DMS 273 (cell line): Measurements from ENCODE around the gene ERC2.

Experiments used
- DNase-seq: peaks from one replicate; lab custom pipeline; 2025; ENCODE audit not compliant: unreplicated experiment; lab: John Stamatoyannopoulos, UW

ERC2 gene

GRCh38 chr3:55805169-55805568 is 663.1 kb downstream of the ERC2 start:
- no peak for DNase-seq

GRCh38 chr3:55804170-55805095 is 663.8 kb downstream of the ERC2 start:
- DNase-seq: no peak

GRCh38 chr3:55802816-55803215 is 665.5 kb downstream of the ERC2 start:
- no peak for DNase-seq

GRCh38 chr3:55801676-55802075 is 666.6 kb downstream of the ERC2 start:
- no peak for DNase-seq

- no peak for DNase-seq
Measured at GRCh38 chr3:55801068-55801467, 667.2 kb downstream of the ERC2 start.

GRCh38 chr3:55797775-55798174 is 670.5 kb downstream of the ERC2 start:
- DNase-seq: no peak

GRCh38 chr3:55797084-55797483 is 671.2 kb downstream of the ERC2 start:
- DNase-seq: no peak

- DNase-seq: no peak
Measured at GRCh38 chr3:55796533-55796932, 671.7 kb downstream of the ERC2 start.

GRCh38 chr3:55795746-55796145 is 672.5 kb downstream of the ERC2 start:
- DNase-seq: no peak

- no peak for DNase-seq
Measured at GRCh38 chr3:55795296-55795695, 673.0 kb downstream of the ERC2 start.

GRCh38 chr3:55792742-55793141 is 675.5 kb downstream of the ERC2 start:
- no peak for DNase-seq

- no peak for DNase-seq
Measured at GRCh38 chr3:55792009-55792408, 676.3 kb downstream of the ERC2 start.

- DNase-seq: no peak
Measured at GRCh38 chr3:55790596-55791350, 677.5 kb downstream of the ERC2 start.

GRCh38 chr3:55789516-55789915 is 678.8 kb downstream of the ERC2 start:
- no peak for DNase-seq

- DNase-seq: no peak
Measured at GRCh38 chr3:55782807-55783206, 685.5 kb downstream of the ERC2 start.

GRCh38 chr3:55782351-55782750 is 685.9 kb downstream of the ERC2 start:
- DNase-seq: no peak

- DNase-seq: no peak
Measured at GRCh38 chr3:55780913-55781312, 687.4 kb downstream of the ERC2 start.

- DNase-seq: no peak
Measured at GRCh38 chr3:55779543-55779942, 688.7 kb downstream of the ERC2 start.

GRCh38 chr3:55775366-55776154 is 692.7 kb downstream of the ERC2 start:
- no peak for DNase-seq

GRCh38 chr3:55774856-55775255 is 693.4 kb downstream of the ERC2 start:
- no peak for DNase-seq

GRCh38 chr3:55771503-55771902 is 696.8 kb downstream of the ERC2 start:
- no peak for DNase-seq
